ENCODE results near the gene WRAP73. TPM values are rescaled to one million over a fixed set of nuclear protein-coding genes. Genes with fewer than 3 reads are reported as not detected.

Gene WRAP73
- total and polyA plus RNA-seq, 12 donors: 7.5 to 16.5 (median 10.3) TPM

DNA sequence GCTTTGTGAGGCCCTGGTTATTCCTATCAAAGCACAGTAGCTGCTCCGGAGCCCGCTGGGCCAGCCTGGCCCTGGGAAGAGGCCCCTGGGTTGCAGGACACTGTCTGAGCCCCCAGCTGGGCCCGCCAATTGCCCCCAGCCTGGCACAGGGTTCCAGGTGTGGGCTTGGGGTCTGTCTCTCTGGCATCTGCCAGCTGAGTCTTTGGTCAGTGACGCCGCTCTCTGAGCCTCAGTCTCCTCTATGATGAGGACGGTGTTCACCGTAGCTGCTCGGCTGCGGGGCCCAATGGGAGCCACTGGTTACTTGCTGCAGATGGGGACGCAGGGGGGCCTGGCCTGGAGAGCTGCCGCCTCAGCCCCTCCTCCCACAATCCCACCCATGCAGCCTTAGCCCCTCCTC lies 43.4 kb upstream of the WRAP73 start:
- intact Hi-C loops (cut with DNase I): no loop called here
- Histone ChIP-seq H3K4me1 (peaks cover 0 to 16% (median 6%) of the 10 kb centered on the region in 9 donors), H3K27ac (no peak overlapping the region), H3K36me3 (no peaks in the 10 kb centered on the region), H3K4me3 (no peak overlapping the region), H3K9me3 (no peaks in the 10 kb centered on the region), H3K27me3 (peaks cover 0 to 45% (median 36%) of the 10 kb centered on the region in 7 donors)
- DNase-seq: no peak
- TF ChIP-seq, protein P1, sequence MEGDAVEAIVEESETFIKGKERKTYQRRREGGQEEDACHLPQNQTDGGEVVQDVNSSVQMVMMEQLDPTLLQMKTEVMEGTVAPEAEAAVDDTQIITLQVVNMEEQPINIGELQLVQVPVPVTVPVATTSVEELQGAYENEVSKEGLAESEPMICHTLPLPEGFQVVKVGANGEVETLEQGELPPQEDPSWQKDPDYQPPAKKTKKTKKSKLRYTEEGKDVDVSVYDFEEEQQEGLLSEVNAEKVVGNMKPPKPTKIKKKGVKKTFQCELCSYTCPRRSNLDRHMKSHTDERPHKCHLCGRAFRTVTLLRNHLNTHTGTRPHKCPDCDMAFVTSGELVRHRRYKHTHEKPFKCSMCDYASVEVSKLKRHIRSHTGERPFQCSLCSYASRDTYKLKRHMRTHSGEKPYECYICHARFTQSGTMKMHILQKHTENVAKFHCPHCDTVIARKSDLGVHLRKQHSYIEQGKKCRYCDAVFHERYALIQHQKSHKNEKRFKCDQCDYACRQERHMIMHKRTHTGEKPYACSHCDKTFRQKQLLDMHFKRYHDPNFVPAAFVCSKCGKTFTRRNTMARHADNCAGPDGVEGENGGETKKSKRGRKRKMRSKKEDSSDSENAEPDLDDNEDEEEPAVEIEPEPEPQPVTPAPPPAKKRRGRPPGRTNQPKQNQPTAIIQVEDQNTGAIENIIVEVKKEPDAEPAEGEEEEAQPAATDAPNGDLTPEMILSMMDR (IDR thresholded peaks at IDR 0.05): no peak
- 90 to 92% methylated on average over 11 of the region's 11 CpGs for WGBS, 2 donors
- ATAC-seq: no peak

DNA sequence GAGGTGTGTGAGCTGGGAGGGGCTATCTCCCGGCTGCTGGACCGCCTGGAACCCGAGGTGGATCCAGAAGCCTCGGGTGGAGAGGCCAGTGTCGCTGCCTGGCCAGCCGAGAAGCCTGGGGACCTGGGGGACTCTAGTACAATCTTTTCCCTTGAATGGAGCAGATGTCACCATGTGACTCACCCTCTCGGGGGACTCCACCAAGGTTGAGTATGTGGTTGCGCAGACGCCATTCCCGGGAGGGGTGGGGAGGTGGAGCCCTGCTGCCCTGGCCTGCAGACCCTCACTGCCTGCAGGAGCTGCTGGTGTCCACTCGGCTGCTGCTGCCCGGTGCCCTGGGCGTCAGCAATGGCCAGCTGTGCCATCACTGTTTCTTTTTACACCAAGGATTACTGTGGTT lies 42.7 kb upstream of the WRAP73 start:
- 63 to 66% methylated on average over 13 of the region's 13 CpGs for WGBS, 2 donors
- peaks cover 0 to 39% (median 33%) of the 10 kb centered on the region in 7 donors for H3K27me3 ChIP-seq
- H3K9me3 ChIP-seq: no peaks in the 10 kb centered on the region
- ATAC-seq: no peak
- H3K4me3 ChIP-seq: no peak overlapping the region
- H3K27ac ChIP-seq: no peak overlapping the region
- DNase-seq: no peak
- intact Hi-C loops (cut with DNase I): no loop called here
- TF ChIP-seq, protein P1 (IDR thresholded peaks at IDR 0.05): no peak
- H3K4me1 ChIP-seq: peaks cover 0 to 16% (median 6%) of the 10 kb centered on the region in 9 donors
- no peaks in the 10 kb centered on the region for H3K36me3 ChIP-seq

DNA sequence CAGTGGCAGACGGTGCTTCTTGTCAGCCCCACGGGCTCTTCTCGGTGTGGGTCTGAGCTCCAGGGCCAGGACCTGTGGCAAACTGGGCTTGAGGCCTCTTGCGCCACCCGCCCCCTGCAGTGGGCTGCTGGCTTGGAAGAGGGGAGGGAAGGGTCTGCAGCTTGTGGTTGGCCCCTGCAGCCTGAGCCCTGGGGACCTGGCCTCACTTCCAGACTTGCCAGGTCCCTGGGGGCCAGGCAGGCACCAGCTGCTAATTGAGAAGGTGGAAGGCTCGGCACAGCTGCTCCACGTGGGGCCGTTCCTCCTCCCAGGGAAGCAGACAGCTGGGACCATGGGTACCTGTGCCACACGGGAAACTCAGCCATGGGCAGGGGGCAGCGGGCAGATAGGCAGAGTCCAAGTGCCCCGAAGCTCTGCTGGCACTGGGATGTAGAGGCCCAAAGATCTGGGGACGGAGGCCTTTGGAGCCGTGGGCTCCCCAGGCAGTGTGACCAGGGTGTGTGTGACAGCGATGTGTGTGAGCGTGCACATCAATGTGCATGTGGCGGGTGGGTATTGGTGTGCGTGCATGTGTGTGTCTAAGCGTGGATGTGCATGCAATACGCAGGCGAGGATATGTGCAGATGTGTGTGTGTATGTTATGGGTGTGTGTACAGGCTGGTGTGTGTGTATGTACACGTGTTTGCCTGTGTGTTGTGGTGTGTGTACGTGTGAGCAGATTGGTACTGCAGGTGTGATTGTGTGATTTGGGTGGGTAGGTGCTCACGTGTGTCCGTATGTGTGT lies 41.7 kb upstream of the WRAP73 start:
- Histone ChIP-seq H3K4me3 (no peak overlapping the region), H3K27me3 (peaks cover 0 to 32% (median 24%) of the 10 kb centered on the region in 7 donors), H3K36me3 (no peaks in the 10 kb centered on the region), H3K4me1 (peaks cover 0 to 16% (median 6%) of the 10 kb centered on the region in 9 donors), H3K27ac (no peak overlapping the region), H3K9me3 (no peaks in the 10 kb centered on the region)
- DNase-seq: no peak
- ATAC-seq: no peak
- WGBS, 2 donors: 84 to 88% methylated on average over 24 of the region's 24 CpGs
- intact Hi-C loops (cut with DNase I): no loop called here
- TF ChIP-seq, protein P1 (IDR thresholded peaks at IDR 0.05): no peak

DNA sequence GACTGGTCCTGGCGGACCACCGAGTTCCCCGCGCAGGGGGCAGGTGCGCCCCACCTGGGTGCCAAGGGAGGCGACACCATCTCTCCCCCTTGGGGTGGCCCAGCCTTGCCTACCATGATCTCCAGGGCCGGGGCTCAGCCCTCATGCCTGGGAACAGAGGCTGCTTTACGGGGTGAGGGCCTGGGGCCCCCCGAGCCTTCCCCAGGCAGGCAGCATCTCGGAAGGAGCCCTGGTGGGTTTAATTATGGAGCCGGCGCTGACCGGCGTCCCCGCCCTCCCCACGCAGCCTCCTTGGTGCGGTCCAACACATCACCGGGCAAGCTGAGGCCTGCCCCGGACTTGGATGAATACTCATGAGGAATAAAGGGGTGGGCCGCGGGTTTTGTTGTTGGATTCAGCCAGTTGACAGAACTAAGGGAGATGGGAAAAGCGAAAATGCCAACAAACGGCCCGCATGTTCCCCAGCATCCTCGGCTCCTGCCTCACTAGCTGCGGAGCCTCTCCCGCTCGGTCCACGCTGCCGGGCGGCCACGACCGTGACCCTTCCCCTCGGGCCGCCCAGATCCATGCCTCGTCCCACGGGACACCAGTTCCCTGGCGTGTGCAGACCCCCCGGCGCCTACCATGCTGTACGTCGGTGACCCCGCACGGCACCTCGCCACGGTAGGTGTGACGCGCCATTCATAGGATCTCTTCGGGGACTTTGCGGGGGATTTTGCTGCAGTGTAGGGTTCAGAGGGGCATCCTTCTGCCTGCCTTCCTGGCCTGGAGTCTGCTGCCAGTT lies 40.6 kb upstream of the WRAP73 start:
- Histone ChIP-seq H3K36me3 (no peaks in the 10 kb centered on the region), H3K4me1 (peaks cover 0 to 12% (median 2%) of the 10 kb centered on the region in 9 donors), H3K4me3 (no peak overlapping the region), H3K27me3 (peaks cover 0 to 21% (median 16%) of the 10 kb centered on the region in 7 donors), H3K27ac (no peak overlapping the region), H3K9me3 (no peaks in the 10 kb centered on the region)
- ATAC-seq: no peak
- WGBS, 2 donors: 94 to 95% methylated on average over 50 of the region's 50 CpGs
- DNase-seq: no peak
- TF ChIP-seq, protein P1 (IDR thresholded peaks at IDR 0.05): no peak
- intact Hi-C loops (cut with DNase I): no loop called here
